SK-N-SH treated with all-trans-retinoic acid at 6 μM for 48 hours (cell line): ENCODE results near the gene GFI1.
"Not testable (repeated sequence)": the region's sequence is repeated elsewhere in the genome, so short reads cannot be mapped to it uniquely, and the experiment has no call there.

Experiments used
- BACH2 ChIP-seq: fragments of 250-450 bp; sonication (Bioruptor Pico); IDR thresholded peaks from 2 replicates; pipeline ENCODE4 v1.9.0; 2021; ENCODE audit warnings: mild to moderate bottlenecking, borderline replicate concordance
- CREB5 ChIP-seq: fragments of 250-450 bp; sonication (Bioruptor Pico); IDR thresholded peaks from 2 replicates; pipeline ENCODE4 v1.5.1; 2020; ENCODE audit warnings: low read depth, mild to moderate bottlenecking, moderate library complexity
- GLIS3 ChIP-seq: fragments of 250-450 bp; sonication (Bioruptor Pico); IDR thresholded peaks from 2 replicates; pipeline ENCODE4 v1.5.0; 2020; ENCODE audit warnings: mild to moderate bottlenecking, moderate library complexity
- ISL1 ChIP-seq: fragments of 250-450 bp; sonication (Bioruptor Pico); IDR thresholded peaks from 2 replicates; pipeline ENCODE4 v2.1.2; 2022; ENCODE audit warnings: mild to moderate bottlenecking, moderate library complexity
- POU6F1 ChIP-seq: fragments of 250-450 bp; sonication (Bioruptor Pico); IDR thresholded peaks from 2 replicates; pipeline ENCODE4 v1.8.0; 2021; ENCODE audit warnings: low read depth, mild to moderate bottlenecking, moderate library complexity, borderline replicate concordance
- PPARA ChIP-seq: fragments of 250-450 bp; sonication (Bioruptor Pico); IDR thresholded peaks from 2 replicates; pipeline ENCODE4 v1.5.0; 2020; ENCODE audit warnings: mild to moderate bottlenecking, borderline replicate concordance
- RARB ChIP-seq: fragments of 250-450 bp; sonication (Bioruptor Pico); IDR thresholded peaks from 2 replicates; pipeline ENCODE4 v1.8.0; 2021; ENCODE audit warnings: mild to moderate bottlenecking, moderate library complexity
- SNAI2 ChIP-seq: fragments of 250-450 bp; sonication (Bioruptor Pico); IDR thresholded peaks from 2 replicates; pipeline ENCODE4 v1.5.0; 2020; ENCODE audit warnings: mild to moderate bottlenecking, moderate library complexity
- TCF4 ChIP-seq: fragments of 250-450 bp; sonication (Bioruptor Pico); IDR thresholded peaks from 2 replicates; pipeline ENCODE4 v1.8.0; 2021; ENCODE audit warnings: mild to moderate bottlenecking, moderate library complexity, borderline replicate concordance
- TOX ChIP-seq: fragments of 250-450 bp; sonication (Bioruptor Pico); IDR thresholded peaks from 2 replicates; pipeline ENCODE4 v1.8.0; 2021; ENCODE audit warnings: mild to moderate bottlenecking, moderate library complexity, borderline replicate concordance
- ZFP30 ChIP-seq: fragments of 450-650 bp; formaldehyde crosslinking; IDR thresholded peaks from 2 replicates; pipeline ENCODE4 v1.5.0; 2022; ENCODE audit warnings: mild to moderate bottlenecking, moderate library complexity
- ZNF70 ChIP-seq: fragments of 450-650 bp; formaldehyde crosslinking; IDR thresholded peaks from 2 replicates; pipeline ENCODE4 v1.5.0; 2020; ENCODE audit warnings: mild to moderate bottlenecking, moderate library complexity
- ZNF8 ChIP-seq: fragments of 450-650 bp; formaldehyde crosslinking; IDR thresholded peaks from 2 replicates; pipeline ENCODE4 v1.5.0; 2020; ENCODE audit warnings: mild to moderate bottlenecking, moderate library complexity
- TF ChIP-seq, protein P1 (sequence below): fragments of 250-450 bp; sonication (Bioruptor Pico); IDR thresholded peaks from 2 replicates; pipeline ENCODE4 v1.8.0; 2020; ENCODE audit warnings: mild to moderate bottlenecking, moderate library complexity, borderline replicate concordance

DNA sequence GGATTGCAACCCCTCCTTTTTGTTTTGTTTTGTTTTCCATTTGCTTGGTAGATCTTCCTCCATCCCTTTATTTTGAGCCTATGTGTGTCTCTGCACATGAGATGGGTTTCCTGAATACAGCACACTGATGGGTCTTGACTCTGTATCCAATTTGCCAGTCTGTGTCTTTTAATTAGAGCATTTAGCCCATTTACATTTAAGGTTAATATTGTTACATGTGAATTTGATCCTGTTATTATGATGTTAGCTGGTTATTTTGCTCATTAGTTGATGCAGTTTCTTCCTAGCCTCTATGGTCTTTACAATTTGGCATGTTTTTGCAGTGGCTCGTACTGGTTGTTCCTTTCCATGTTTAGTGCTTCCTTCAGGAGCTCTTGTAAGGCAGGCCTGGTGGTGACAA, 52.2 kb downstream of the GFI1 start:
- TF ChIP-seq, protein P1, sequence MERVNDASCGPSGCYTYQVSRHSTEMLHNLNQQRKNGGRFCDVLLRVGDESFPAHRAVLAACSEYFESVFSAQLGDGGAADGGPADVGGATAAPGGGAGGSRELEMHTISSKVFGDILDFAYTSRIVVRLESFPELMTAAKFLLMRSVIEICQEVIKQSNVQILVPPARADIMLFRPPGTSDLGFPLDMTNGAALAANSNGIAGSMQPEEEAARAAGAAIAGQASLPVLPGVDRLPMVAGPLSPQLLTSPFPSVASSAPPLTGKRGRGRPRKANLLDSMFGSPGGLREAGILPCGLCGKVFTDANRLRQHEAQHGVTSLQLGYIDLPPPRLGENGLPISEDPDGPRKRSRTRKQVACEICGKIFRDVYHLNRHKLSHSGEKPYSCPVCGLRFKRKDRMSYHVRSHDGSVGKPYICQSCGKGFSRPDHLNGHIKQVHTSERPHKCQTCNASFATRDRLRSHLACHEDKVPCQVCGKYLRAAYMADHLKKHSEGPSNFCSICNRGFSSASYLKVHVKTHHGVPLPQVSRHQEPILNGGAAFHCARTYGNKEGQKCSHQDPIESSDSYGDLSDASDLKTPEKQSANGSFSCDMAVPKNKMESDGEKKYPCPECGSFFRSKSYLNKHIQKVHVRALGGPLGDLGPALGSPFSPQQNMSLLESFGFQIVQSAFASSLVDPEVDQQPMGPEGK (CRISPR knock-in tag) = not testable (repeated sequence)
- not testable (repeated sequence) for TF ChIP-seq TOX (CRISPR knock-in tag); RARB (CRISPR knock-in tag); TCF4; PPARA (CRISPR knock-in tag); ISL1 (CRISPR knock-in tag); CREB5 (CRISPR knock-in tag); SNAI2 (CRISPR knock-in tag); GLIS3 (CRISPR knock-in tag); POU6F1 (CRISPR knock-in tag); ZNF70 (CRISPR knock-in tag); BACH2; ZNF8 (CRISPR knock-in tag); ZFP30 (CRISPR knock-in tag)
